Measurements from ENCODE around the gene TEX44.

The TEX44 gene

DNA sequence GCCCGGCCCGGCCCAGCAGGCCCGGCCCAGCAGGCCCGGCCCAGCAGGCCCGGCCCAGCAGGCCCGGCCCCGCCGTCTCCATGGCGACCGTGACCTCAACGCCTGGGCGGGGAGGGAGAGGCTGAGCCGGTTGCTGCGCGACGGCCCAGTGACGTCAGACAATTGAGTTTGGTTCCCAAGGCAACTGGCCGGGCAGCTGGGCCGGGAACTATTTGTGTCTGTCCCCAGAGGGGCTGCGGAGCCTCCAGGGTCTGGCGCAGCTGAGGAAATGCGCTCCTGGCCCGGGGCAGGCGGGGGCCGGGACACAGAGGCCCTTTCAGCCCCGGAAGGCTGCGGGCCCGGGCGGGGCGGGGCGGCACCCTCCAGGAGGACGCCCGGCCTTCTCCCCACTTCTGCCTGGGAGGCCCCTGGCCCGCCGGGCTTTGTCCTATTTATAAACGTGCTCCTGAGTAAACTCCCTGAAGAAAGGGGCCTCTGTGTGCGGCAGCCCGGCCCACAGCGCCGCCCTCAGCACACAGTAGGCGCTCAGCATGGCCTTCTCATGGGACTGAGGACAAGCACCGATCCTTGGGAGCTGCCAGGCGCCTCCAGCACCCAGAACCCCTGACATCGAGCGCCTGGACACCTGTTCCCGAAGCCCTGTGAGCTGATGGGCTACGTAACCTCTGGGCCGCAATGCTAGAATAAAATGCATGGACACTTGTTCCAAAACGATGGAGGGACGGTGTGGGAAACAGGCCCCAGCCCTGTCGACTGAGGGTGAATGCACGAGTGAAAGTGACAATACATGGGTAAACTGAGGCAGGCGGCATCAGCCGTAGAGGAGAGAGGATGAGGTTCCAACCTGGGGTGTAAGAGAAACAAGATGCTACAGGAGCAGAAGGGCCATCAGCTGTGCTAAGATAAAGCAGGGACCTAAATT is 12.3 kb downstream of the TEX44 start:
- peak; percentile 87 for DNase-seq (ENCODE audit: low read depth in 1 of 2, low spot score in 1 of 2)

DNA sequence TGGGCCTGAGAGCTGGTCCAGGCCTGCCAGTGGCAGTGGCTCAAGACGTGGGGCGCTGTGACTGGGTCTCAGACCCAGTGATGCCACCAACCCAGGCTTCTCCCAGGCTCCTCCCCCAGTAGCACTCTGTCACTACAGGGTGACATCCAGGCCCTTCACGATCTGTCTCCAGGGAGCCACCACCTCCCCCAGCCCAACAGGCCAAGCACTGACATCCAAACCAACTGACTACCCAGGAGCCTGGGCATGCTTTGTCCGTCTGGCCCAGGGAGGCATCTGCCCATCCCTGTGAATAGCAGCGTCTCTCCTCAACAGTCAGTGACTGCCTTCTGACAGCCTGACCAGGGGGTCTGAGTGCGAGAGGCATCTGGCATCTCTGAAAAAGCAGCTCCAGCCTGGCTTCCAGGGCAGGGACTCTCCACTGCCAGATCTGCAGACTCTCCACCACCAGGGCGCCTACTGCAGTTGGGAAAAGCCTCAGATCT is 13.0 kb downstream of the TEX44 start:
- no peak for DNase-seq (ENCODE audit: low read depth in 1 of 2, low spot score in 1 of 2)

DNA sequence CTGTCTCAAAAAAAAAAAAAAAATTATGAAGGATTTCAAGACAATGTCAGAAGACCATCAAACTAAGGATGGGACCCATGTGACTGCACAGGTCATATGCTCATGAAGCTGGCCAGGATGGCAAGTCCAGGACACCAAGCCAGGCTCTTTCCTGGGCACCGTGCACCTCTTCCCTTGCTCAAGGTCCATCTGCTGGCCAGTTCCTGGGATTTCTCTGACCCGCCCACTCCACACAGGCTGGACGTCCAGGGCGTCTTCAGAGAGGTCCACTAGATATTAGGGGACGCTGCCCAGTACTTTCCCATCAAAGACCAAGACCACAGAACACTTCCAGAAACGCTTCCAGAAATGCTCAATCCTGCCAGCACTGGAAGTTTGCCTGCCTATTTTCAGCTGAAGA is 14.3 kb downstream of the TEX44 start:
- no peak for DNase-seq (ENCODE audit: low read depth in 1 of 2, low spot score in 1 of 2)

DNA sequence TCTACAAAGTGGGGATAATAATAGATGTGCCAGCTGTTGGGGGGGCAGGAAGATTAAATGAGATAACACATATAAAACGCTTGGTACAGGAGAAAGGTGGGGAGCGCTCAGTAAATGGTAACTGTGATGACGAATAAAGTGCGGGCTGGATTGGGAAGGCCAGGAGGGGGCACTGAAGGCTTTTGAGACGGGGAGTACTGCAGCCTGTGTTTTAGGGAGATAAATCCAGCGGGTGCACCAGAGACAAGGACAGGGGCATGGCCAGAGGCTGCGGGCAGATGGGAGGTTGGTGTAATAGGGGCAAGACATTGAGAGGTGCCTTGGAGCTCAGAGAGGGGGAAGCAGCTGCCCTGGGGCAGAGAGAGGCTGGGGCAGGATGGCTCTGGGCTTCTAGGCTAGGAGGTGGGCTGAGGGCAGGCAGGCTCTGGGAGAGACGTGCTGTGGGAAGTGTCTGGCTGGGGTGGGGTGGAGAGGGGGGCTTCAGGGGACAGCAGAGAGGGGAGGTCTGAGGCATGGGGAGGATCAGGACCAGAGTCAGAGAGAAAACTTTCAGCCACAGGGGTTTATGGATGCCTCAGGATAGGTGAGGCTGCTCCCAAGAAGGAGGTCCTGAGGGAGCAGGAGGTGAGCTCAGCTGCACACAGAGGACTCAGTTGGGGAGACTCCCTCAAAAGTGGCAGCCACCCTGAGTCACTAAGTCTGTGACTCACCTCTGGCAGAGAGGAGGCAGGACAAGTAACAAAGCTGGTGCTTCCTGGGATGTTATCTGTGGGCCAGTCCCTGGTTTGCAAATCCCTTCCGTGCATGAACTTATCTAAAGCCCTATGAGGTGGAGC is 18.8 kb downstream of the TEX44 start:
- peak in 1 of 2 donors; percentile 22 for DNase-seq (ENCODE audit: low read depth in 1 of 2, low spot score in 1 of 2)

DNA sequence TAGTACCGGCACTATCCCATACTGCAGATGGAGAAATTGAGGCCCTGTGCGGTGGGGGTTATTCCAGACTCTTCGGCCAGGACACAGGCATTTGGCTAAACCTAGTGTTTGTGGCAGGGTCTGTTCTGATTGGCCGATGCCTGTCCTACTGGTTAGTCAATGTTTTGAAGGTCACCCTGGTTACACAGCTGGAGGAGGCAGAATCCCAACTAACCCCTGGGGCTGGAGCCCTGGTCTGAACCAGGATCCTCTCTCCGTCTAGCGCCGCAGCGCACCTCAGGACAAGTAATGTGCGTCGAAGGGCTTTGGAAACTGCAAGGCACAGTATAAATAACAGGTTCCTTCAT is 19.4 kb downstream of the TEX44 start:
- no peak for DNase-seq (ENCODE audit: low read depth in 1 of 2, low spot score in 1 of 2)

DNA sequence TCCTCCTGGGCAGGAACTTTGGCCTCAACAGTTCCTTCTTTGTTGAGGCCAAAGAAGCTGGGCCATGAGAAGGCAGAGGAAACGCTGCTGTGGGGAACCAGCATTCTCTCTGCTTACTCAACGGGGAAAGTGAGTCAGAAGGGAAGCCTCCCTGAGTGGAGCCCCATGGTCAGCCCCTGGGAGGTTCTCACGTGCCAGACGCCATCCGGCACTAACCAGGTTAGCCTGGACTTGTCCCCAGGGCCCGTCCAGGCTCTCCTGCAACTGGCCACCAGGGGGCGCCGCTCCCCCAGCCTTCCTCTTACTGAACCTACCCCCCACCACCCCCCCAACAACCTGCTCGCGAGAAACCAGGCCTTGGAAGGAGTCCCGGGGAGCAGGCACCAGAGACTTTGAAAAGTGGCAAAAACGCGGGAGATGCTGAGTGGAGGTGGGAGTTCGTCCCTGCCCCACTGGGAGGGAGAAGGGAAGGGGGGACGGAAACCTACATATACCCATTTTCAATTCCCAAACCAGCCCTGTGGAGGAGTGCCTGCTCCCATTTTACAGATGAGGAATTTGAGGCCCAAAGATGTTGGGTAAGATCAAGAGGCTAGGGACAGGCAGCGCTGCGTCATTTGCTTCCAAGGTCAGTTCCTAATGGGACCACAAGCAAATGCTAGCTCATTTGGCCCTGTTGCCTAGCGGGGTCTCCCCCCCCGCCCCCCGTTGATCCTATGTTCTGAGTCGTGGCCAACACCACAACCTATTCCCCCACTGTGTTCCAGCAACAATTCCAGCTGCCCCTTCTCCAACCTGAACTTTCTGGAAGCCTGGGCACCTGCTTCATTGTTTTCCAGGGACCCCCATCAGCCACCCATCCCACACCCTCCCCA is 20.0 kb downstream of the TEX44 start:
- peak; percentile 81 to 93 for DNase-seq (ENCODE audit: low read depth in 1 of 2, low spot score in 1 of 2)

DNA sequence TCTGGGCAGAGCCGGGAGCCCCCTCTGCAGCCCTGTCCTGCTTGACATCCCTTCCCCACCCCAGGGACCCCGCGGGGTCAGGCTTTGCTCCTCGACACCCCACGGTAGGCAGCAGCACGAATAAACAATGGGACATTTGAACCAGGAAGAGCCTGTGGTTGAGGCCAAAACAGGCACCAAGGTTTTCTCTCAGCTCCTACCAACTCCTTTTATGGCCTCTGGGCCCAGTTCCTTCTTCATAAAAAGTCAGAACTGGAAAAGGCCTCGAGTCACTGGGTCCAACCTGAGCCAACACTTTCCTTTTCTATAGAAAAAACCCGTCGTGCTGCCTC is 20.6 kb downstream of the TEX44 start:
- DNase-seq (ENCODE audit: low read depth in 1 of 2, low spot score in 1 of 2), result no peak

DNA sequence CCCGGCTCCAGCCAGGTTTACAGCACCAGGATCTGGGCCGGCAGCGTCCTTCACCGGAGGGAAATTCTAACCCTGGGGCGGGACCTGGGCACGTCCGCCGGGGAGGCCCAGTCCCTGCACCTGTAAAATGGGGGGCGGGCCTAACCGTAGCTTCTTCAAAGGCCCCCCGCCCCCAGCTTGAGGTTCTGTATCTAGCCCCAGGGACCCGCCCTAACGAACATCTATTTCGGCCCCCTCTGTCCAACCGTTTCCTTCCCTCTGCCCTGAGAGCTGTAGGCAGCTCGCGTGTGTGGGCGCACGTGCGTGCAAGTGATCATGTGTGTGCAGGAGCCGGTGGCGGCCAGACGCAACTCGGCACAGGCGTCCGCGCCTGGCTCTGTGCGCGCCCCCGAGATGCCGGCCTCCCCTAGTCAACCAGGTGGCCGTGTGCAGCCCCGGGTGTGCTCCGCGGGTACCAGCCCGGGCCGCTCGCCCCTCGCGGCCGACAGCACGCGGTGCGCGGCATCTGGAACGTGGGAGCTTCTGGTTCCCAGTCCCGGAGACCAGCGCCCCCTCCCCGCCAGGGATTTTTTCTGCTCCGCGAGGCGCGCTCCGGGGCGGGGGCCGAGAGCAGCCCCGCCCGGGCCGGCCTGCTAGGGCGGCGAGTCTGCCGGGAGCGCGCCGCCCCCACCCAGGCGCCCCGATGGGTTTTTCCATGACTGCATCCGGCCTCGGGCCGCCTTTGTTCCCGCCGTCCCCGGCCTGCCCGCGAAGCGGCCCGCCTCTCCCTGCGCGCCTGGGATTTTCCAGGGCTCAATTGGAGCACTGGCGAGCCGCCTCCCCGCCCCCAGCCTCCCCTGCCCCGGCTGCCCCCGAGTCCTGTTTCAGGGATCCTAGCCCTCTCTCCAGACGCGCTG is 21.2 kb downstream of the TEX44 start:
- DNase-seq (ENCODE audit: low read depth in 1 of 2, low spot score in 1 of 2), result peak; percentile 41 to 73

DNA sequence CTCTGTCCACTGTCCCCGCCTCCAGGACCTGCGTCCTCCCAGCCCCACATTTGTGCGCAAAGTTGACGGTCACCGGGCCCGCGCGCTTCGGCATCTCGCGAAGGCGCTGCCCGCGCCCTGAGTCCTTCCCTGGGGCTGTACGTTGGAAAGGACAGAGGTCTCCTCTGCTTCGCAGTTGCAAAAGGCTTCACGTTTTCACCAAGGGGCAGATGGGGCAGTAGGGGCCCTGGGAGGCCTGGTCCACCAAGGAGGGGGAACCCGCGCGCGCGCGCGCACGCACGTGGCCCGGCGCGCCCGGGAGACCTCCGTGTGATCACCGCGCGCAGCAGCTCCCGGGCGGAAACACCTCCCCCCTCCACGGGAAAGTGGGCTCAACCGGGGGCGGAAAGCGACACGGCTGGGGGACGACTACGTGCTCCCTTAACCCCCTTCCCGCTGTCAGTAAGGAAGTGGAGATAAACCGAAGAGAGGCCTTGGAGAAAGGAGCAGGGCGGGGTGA is 21.9 kb downstream of the TEX44 start:
- peak in 1 of 2 donors; percentile 40 for DNase-seq (ENCODE audit: low read depth in 1 of 2, low spot score in 1 of 2)

DNA sequence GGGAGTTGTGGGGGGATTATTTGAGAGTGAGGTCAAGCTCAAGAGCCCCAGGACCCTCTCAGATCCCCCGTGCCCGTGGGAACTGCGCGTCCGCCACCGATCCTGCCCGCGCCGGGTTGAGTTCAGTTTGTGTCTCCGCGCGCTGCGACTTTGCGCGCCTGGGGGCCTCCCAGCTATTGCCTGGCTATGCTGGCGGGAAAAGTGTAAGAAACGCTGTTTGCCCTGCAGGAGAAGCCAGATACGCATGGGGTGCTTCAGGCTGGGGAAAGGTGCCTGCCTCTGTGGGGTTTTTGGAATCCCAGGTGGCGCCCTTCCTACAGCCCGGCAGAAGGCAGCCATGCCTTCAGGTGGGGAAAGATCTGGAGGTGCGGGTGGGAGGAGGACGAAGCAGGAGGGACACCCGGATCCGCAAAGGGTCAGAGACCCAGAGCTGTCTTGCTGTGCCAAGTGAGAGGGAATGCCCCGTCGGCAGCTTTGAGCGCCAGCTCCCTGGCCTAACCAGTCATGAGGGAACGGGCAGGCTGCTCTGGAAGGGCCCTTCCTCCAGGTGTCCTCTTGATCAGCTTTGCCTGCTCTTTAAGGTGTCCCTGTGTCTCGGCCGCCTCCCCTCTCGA is 22.5 kb downstream of the TEX44 start:
- no peak for DNase-seq (ENCODE audit: low read depth in 1 of 2, low spot score in 1 of 2)

DNA sequence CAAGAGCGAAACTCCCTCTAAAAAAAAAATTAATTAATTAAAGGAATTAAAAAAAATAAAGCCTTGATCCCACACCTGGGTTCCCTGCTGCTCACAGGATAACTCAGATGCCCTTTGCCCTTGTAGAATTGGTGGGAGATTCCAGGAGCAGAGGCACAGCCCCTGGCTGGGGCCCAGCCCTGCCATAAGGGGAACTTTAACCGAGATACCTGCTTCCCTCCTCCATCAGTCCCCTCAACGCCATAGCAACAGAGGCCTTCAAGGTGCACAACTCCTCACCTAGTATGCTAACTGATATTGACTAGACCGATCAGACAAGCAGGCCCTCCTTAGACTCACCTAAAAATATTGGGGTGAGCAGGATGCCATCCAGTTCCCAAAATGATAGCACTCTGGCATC is 23.6 kb downstream of the TEX44 start:
- DNase-seq (ENCODE audit: low read depth in 1 of 2, low spot score in 1 of 2), result no peak

DNA sequence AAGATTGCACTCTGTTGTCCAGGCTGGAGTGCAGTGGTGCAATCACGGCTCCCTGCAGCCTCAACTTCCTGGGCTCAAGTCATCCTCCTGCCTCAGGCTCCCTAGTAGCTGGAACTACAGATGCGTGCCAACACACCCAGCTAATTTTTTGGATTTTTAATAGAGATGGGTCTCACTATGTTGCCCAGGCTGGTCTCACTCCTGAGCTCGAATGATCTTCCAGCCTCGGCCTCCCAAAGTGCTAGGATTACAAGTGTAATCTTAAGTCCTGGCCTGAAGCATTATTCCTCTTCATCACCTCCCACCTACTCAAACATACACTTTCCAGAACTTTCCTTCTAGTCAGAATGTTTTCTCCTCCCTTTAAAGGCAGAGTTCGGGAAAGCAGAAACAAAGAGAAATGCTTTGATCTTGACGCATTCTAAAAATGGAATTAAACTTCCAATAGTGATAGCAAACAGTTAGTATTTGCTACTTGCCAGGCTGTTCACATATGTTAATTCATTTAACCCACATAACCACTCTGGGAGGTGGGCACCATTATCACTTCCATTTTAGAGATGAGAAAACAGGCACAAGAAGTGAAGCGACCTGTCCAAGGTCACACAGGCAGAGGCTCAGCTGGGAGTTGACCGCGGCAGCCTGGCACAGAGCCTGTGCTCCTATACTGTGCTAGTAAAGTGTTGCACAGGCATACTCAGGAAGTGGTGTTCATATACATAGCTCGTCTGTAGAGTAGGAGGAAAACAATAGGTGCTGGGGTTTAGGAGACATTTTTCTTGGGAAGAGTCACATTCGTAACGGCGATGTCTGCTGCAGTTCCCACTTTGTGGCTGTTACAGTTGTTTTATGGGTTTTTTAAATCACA is 24.6 kb downstream of the TEX44 start:
- no peak for DNase-seq (ENCODE audit: low read depth in 1 of 2, low spot score in 1 of 2)

DNA sequence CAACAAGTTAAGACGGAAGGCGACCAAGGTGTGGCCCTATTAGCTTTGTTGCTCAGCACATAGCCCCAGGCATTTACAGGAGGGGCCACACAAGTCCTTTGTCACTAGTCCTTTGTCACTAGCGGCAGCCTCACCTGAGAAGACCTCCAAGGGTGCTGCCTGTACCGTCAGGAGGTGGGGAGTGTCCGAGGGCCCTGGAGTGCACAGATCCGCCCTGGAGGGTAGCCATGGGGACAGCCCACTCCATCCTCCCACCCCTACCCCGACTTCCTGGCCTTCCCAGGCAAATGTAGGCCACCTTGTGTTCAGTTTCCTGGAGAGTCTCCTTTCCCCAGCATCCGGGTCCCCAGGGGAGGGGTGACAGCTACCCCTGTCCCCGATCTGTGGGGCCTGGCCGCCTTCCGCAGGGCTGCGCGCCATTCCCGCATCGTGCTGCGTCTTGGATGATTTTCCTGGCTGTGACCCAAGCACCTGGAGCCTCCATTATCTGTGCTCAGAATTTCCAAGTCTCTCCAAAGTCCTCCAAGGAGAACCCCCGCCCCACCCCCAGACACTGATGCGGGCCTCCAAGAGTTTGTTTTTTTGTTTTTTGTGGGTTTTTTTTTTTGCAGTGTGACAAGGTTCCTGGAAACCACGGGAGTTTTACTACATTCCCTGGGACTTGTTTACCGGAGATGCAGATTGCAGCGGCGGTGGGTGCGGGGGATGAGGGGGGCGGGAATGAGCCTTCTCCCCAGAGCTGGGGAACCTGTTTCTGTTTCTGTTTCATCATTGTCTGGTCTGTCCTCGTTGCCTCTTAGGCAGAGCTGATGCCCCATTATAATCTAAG is 28.6 kb downstream of the TEX44 start:
- no peak for DNase-seq (ENCODE audit: low read depth in 1 of 2, low spot score in 1 of 2)

DNA sequence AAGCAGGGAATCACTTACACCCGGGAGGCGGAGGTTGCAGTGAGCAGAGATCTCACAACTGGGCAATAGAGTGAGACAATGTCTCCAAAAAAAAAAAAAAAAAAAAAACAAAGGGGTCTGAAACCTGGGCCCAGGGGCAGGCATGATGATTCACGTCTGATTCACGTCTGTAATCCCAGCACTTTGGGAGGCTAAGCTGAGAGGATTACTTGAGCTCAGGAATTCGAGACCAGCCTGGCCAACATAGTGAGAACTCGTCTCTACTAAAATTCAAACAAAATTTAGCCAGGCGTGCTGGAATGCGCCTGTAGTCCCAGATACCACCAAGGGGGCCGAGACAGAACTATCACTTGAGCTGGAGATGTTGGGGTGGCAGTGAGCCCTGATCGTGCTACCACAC is 30.3 kb downstream of the TEX44 start:
- DNase-seq (ENCODE audit: low read depth in 1 of 2, low spot score in 1 of 2), result no peak

DNA sequence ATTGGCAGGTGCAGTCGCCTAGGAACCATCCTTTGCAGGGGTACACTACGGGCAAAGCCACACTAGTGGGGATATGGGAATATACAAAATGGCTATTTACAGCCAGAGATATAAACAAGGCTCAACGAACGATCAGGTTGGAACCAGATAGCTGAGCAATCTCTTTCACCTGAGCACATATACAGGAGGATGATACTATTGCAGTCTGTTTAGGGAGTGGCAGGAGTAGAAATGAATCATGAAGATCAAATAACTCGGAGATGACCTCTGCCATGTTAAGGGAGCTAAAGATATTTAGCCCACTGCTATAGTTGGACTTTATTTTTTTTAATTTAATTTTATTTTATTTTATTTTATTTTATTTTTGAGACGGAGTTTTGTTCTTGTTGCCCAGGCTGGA is 33.8 kb downstream of the TEX44 start:
- DNase-seq (ENCODE audit: low read depth in 1 of 2, low spot score in 1 of 2), result no peak

DNA sequence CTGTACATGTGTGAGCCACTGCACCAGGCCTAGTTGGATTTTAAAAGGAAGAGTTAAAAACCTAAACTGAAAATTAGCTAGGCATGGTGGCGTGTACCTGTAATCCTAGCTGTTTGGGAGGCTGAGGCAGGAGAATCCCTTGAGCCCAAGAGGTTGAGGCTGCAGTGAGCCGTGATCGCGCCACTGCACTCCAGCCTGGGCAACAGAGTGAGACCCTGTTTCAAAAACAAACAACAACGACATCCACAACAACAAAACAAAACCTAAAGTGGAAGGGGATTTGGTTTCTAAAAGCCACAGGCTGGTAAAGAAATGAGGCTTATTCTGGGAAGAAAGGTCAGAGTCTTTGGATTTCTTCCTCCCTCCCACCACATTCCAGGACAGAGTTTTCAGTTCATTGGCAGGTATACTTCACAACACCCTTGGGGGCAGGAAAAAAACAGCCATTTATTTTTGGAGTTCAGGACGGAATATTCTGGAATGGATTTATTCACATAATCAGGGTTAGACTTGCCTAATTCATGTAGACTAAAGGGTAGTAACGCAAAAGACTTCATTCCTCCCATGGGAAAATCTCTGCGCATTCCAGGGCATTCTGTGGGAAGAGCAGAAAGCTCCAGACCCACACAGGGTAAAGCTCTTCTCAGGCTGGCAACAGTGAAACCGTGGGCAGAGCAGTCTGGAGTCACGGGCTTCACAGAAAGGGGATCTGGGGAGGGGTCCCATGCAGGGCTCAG is 34.9 kb downstream of the TEX44 start:
- no peak for DNase-seq (ENCODE audit: low read depth in 1 of 2, low spot score in 1 of 2)

DNA sequence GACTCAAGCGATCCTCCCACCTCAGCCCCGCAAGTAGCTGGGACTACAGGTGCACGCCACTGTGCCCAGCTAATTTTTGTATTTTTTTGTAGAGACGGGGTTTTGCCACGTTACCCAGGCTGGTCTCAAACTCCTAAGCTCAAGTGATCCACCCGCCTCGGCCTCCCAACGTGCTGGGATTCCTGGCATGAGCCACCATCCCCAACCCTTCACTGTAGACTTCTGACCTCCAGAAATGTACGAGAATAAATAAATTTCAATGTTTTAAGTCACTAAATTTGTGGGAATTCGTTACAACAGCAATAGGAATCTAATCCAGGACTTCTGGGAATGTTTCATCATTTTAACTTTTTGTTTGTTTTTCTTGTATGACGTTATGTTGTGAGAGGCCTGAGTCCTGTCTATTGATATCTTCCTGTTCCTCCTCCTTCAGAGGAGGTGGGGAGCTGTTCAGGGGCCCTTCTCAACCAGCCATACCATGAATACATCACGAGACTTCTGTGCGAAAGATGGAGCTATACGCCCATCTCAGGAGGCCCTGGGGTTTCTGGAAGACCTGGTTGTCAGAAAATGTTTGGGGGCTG is 40.0 kb downstream of the TEX44 start:
- DNase-seq (ENCODE audit: low read depth in 1 of 2, low spot score in 1 of 2), result no peak

Data from stimulated activated CD4-positive, alpha-beta T cell treated with anti-CD3 and anti-CD28 coated beads, Interleukin-15, amount 100 ng/mL, for 1 hour (primary cell).